ENCODE measurements around the gene MUC5AC.

The MUC5AC gene

GRCh38 chr11:1205987-1206331 lies 48.2 kb downstream of the MUC5AC start:
- H3K4me3 ChIP-seq (ENCODE audit: low read depth, low read length) = no peak overlapping the region
- no peak for DNase-seq (ENCODE audit: low read depth, low spot score)
- in situ Hi-C loops (cut with HindIII; ENCODE audit: low sequenced_read_pairs) = no loop called here

DNA sequence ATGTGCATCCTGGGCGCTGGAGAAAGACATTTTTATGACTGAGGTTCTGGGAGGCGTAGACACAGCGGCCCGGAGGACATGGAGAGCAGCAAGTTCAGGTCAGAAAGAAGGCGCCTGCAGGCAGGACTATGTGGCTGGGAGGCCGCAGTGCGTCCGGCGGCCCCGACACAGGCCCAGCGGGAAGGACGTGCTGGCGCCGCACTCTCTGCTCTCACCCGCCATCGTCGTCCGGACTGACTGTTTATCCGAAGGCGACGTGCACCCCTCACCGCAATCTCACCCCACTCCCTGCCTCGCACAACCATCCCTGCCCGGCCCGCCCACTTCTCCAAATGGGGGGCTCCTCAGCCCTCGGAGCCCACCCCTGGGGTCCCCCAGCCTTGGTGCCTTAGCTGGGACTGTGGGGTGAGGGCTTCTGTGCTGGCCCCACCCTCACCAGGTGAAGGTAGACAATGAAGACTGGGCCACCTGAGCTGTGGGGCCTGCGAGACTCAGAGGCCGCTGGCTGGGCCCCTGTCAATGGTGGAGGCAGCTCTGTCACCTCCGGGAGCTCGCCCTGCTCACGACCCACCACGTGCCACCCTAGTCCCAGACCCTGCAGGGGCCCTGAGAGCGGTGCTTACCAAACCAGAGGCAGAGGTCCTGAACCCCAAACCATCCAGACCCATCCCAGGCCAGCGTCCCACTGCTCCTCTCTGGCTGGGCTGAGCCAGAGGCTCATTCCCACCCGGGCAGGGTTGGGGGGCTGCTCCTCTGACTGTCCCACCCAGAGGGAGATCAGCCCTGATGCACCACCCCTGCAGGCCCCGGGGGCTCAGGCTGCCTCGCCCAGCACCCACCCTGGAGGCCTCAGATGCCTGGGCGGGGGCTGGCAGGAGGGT lies 48.9 kb downstream of the MUC5AC start:
- TF ChIP-seq CTCF (IDR thresholded peaks at IDR 0.05; ENCODE audit: low read depth, low read length) = no peak
- no peak for DNase-seq (ENCODE audit: low read depth, low spot score)
- H3K4me3 ChIP-seq (ENCODE audit: low read depth, low read length) = no peak overlapping the region
- in situ Hi-C loops (cut with HindIII; ENCODE audit: low sequenced_read_pairs) = no loop called here

More at GRCh38 chr11:1205987-1206331, 48.2 kb downstream of the MUC5AC start:
- TF ChIP-seq CTCF (IDR thresholded peaks at IDR 0.05; ENCODE audit: low read depth, low read length) = no peak

- no peak for DNase-seq (ENCODE audit: low read depth, low spot score)
- H3K4me3 ChIP-seq (ENCODE audit: low read depth, low read length) = no peak overlapping the region
- in situ Hi-C loops (cut with HindIII; ENCODE audit: low sequenced_read_pairs) = no loop called here
- TF ChIP-seq CTCF (IDR thresholded peaks at IDR 0.05; ENCODE audit: low read depth, low read length) = no peak
Measured at GRCh38 chr11:1207401-1208143, 49.8 kb downstream of the MUC5AC start.

- DNase-seq (ENCODE audit: low read depth, low spot score) = no peak
- in situ Hi-C loops (cut with HindIII; ENCODE audit: low sequenced_read_pairs) = no loop called here
- no peak for TF ChIP-seq CTCF (IDR thresholded peaks at IDR 0.05; ENCODE audit: low read depth, low read length)
- H3K4me3 ChIP-seq (ENCODE audit: low read depth, low read length) = no peak overlapping the region
Measured at GRCh38 chr11:1208144-1208393, 50.3 kb downstream of the MUC5AC start.

GRCh38 chr11:1208394-1209261 lies 50.9 kb downstream of the MUC5AC start:
- no peak for TF ChIP-seq CTCF (IDR thresholded peaks at IDR 0.05; ENCODE audit: low read depth, low read length)
- in situ Hi-C loops (cut with HindIII; ENCODE audit: low sequenced_read_pairs) = no loop called here
- no peak overlapping the region for H3K4me3 ChIP-seq (ENCODE audit: low read depth, low read length)
- DNase-seq (ENCODE audit: low read depth, low spot score) = no peak

- in situ Hi-C loops (cut with HindIII; ENCODE audit: low sequenced_read_pairs) = no loop called here
- TF ChIP-seq CTCF (IDR thresholded peaks at IDR 0.05; ENCODE audit: low read depth, low read length) = no peak
- H3K4me3 ChIP-seq (ENCODE audit: low read depth, low read length) = no peak overlapping the region
- no peak for DNase-seq (ENCODE audit: low read depth, low spot score)
Measured at GRCh38 chr11:1209371-1210057, 51.8 kb downstream of the MUC5AC start.

Data from astrocyte of the spinal cord (primary cell).